Measurements from ENCODE around the gene JAML. TPM values are rescaled to one million over a fixed set of nuclear protein-coding genes. Genes with fewer than 3 reads are reported as not detected.

Gene JAML
- total and polyA plus RNA-seq, 2 of the 13 experiments (the other 11 are each of a cell fraction or from before 2014, with no cell fraction given) = 2.0 to 3.3 TPM

DNA sequence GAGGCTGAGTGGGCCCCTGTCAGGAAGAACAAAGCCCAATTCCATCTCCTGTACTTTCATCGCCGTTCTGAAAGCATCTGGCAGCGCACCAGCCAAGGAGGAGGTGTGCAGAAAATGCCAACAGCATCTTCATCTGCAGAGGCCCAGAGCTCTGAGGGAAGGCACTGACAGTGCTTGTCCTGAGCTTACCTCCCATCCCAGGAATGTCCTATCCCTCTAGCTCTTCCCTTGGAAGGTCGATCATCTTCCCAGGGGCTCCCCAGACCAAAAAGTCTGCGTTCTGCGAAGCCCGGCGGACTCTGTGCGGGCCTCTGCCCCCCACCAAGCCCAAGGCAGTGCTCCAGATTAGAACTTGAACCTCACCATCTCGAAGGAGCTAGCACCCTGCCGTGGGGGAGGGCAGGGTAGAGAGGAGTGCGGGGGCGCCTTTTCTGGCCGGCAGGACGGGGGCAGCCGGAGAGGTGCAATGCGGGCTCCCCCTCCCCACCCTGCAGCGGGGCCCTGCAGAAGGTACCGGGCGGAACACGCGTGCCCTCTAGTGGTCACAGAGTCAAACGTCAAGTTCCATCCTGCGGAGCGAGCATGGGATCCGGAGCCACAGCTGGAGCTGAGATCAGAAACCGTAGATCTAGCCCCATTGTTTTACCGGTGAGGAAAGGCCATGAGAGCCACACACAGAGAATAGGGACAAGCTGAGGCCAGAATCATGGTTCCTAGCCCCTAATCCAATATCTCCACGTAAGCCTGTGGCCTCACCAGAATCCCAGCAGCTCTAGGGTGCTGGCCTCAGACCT lies 53.3 kb downstream of the JAML start (continued):
- TF ChIP-seq KLF13 (CRISPR knock-in tag; IDR thresholded peaks at IDR 0.05) (no peak), RAD51 (IDR thresholded peaks at IDR 0.05; ENCODE audit: borderline replicate concordance) (no peak), ZNF251 (CRISPR knock-in tag; IDR thresholded peaks at IDR 0.05) (no peak), TEAD3 (CRISPR knock-in tag; optimal IDR thresholded peaks at IDR 0.05; ENCODE audit: borderline replicate concordance) (peak; percentile 33), ZNF792 (CRISPR knock-in tag; IDR thresholded peaks at IDR 0.05) (0 out of 2 replicates have a peak, but pooled peaks have one; percentile 25), ZNF546 (CRISPR knock-in tag; conservative IDR thresholded peaks at IDR 0.05) (no peak), ZNF607 (CRISPR knock-in tag; IDR thresholded peaks at IDR 0.05; ENCODE audit: borderline replicate concordance) (no peak), JUN (CRISPR knock-in tag; IDR thresholded peaks at IDR 0.05) (no peak), CEBPG (CRISPR knock-in tag; IDR thresholded peaks at IDR 0.05) (0 out of 2 replicates have a peak, but pooled peaks have one; percentile 22), SYNCRIP (IDR thresholded peaks at IDR 0.05; ENCODE audit: insufficient read depth, low read depth, low read length) (no peak), KLF9 (CRISPR knock-in tag; IDR thresholded peaks at IDR 0.05; ENCODE audit: low read depth) (no peak), ATF7 (IDR thresholded peaks at IDR 0.05) (no peak), ATF7 (CRISPR knock-in tag; IDR thresholded peaks at IDR 0.05) (no peak), ZNF138 (CRISPR knock-in tag; IDR thresholded peaks at IDR 0.05; ENCODE audit: low read depth) (no peak), CCDC6 (CRISPR knock-in tag; IDR thresholded peaks at IDR 0.05) (no peak), SIX4 (CRISPR knock-in tag; IDR thresholded peaks at IDR 0.05) (no peak), GTF2F1 (IDR thresholded peaks at IDR 0.05; ENCODE audit: low read length) (no peak), HDAC6 (IDR thresholded peaks at IDR 0.05; ENCODE audit: low read depth, low read length) (no peak), ZNF431 (CRISPR knock-in tag; IDR thresholded peaks at IDR 0.05; ENCODE audit: borderline replicate concordance, low read depth) (no peak)
- TF ChIP-seq, protein P1, sequence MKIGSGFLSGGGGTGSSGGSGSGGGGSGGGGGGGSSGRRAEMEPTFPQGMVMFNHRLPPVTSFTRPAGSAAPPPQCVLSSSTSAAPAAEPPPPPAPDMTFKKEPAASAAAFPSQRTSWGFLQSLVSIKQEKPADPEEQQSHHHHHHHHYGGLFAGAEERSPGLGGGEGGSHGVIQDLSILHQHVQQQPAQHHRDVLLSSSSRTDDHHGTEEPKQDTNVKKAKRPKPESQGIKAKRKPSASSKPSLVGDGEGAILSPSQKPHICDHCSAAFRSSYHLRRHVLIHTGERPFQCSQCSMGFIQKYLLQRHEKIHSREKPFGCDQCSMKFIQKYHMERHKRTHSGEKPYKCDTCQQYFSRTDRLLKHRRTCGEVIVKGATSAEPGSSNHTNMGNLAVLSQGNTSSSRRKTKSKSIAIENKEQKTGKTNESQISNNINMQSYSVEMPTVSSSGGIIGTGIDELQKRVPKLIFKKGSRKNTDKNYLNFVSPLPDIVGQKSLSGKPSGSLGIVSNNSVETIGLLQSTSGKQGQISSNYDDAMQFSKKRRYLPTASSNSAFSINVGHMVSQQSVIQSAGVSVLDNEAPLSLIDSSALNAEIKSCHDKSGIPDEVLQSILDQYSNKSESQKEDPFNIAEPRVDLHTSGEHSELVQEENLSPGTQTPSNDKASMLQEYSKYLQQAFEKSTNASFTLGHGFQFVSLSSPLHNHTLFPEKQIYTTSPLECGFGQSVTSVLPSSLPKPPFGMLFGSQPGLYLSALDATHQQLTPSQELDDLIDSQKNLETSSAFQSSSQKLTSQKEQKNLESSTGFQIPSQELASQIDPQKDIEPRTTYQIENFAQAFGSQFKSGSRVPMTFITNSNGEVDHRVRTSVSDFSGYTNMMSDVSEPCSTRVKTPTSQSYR (CRISPR knock-in tag; IDR thresholded peaks at IDR 0.05; ENCODE audit: borderline replicate concordance) = no peak
- TF ChIP-seq, protein P2, sequence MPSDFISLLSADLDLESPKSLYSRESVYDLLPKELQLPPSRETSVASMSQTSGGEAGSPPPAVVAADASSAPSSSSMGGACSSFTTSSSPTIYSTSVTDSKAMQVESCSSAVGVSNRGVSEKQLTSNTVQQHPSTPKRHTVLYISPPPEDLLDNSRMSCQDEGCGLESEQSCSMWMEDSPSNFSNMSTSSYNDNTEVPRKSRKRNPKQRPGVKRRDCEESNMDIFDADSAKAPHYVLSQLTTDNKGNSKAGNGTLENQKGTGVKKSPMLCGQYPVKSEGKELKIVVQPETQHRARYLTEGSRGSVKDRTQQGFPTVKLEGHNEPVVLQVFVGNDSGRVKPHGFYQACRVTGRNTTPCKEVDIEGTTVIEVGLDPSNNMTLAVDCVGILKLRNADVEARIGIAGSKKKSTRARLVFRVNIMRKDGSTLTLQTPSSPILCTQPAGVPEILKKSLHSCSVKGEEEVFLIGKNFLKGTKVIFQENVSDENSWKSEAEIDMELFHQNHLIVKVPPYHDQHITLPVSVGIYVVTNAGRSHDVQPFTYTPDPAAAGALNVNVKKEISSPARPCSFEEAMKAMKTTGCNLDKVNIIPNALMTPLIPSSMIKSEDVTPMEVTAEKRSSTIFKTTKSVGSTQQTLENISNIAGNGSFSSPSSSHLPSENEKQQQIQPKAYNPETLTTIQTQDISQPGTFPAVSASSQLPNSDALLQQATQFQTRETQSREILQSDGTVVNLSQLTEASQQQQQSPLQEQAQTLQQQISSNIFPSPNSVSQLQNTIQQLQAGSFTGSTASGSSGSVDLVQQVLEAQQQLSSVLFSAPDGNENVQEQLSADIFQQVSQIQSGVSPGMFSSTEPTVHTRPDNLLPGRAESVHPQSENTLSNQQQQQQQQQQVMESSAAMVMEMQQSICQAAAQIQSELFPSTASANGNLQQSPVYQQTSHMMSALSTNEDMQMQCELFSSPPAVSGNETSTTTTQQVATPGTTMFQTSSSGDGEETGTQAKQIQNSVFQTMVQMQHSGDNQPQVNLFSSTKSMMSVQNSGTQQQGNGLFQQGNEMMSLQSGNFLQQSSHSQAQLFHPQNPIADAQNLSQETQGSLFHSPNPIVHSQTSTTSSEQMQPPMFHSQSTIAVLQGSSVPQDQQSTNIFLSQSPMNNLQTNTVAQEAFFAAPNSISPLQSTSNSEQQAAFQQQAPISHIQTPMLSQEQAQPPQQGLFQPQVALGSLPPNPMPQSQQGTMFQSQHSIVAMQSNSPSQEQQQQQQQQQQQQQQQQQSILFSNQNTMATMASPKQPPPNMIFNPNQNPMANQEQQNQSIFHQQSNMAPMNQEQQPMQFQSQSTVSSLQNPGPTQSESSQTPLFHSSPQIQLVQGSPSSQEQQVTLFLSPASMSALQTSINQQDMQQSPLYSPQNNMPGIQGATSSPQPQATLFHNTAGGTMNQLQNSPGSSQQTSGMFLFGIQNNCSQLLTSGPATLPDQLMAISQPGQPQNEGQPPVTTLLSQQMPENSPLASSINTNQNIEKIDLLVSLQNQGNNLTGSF (CRISPR knock-in tag; IDR thresholded peaks at IDR 0.05) = peak; percentile 39; the same call in 1 of the 2 replicates
